Astrocyte (in vitro differentiated cells and primary cell): ENCODE data around the gene HOXD12.

Source experiments
- EZH2 ChIP-seq: IDR thresholded peaks from 2 replicates; pipeline ENCODE4 v1.6.1; 2012; ENCODE audit warnings: mild to moderate bottlenecking, low read length, inconsistent platforms; ENCODE audit not compliant: insufficient read depth
- TF ChIP-seq, protein P1 (sequence below): IDR thresholded peaks from 2 replicates; pipeline ENCODE4 v1.5.1; 2011; ENCODE audit warnings: low read depth, mild to moderate bottlenecking, inconsistent platforms, low read length, moderate library complexity; ENCODE audit not compliant: insufficient read depth

- TF ChIP-seq, protein P1, sequence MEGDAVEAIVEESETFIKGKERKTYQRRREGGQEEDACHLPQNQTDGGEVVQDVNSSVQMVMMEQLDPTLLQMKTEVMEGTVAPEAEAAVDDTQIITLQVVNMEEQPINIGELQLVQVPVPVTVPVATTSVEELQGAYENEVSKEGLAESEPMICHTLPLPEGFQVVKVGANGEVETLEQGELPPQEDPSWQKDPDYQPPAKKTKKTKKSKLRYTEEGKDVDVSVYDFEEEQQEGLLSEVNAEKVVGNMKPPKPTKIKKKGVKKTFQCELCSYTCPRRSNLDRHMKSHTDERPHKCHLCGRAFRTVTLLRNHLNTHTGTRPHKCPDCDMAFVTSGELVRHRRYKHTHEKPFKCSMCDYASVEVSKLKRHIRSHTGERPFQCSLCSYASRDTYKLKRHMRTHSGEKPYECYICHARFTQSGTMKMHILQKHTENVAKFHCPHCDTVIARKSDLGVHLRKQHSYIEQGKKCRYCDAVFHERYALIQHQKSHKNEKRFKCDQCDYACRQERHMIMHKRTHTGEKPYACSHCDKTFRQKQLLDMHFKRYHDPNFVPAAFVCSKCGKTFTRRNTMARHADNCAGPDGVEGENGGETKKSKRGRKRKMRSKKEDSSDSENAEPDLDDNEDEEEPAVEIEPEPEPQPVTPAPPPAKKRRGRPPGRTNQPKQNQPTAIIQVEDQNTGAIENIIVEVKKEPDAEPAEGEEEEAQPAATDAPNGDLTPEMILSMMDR = no peak
- no peak for TF ChIP-seq EZH2
These were observed 35.6 kb upstream of the HOXD12 start for GRCh38 chr2:176063958-176064357.
